Neural cell (in vitro differentiated cells): ENCODE results near the gene PPP1R18. TPM values are rescaled to one million over a fixed set of nuclear protein-coding genes. Genes with fewer than 3 reads are reported as not detected.

Experiments used
- H2AFZ ChIP-seq: fragments of 200-600, 300-800 bp; sonication (generic), shearing (Covaris generic); 2 replicates; pipeline ENCODE4 v1.6.0; 2014; ENCODE audit warnings: low read depth, mild to moderate bottlenecking, antibody characterized with exemption, low read length, moderate library complexity
- H3F3A ChIP-seq: fragments of 200-600 bp; shearing (Covaris generic); 2 replicates; pipeline ENCODE4 v1.6.1; 2016; ENCODE audit warnings: mild to moderate bottlenecking, moderate library complexity, mixed read lengths, antibody characterized with exemption, low read length; ENCODE audit not compliant: insufficient read depth, poor library complexity, severe bottlenecking
- H3K27ac ChIP-seq: fragments of 200-600, 300-800 bp; sonication (generic), shearing (Covaris generic); 2 replicates; pipeline ENCODE4 v1.5.1; 2014; ENCODE audit warnings: mild to moderate bottlenecking, low read length, moderate library complexity
- H3K27me3 ChIP-seq: fragments of 300-800, 200-600 bp; sonication (generic), shearing (Covaris generic); 2 replicates; pipeline ENCODE4 v1.6.0; 2014; ENCODE audit warnings: mild to moderate bottlenecking, low read depth, low read length, moderate library complexity; ENCODE audit not compliant: insufficient read depth
- H3K36me3 ChIP-seq: fragments of 300-800, 200-600 bp; sonication (generic), shearing (Covaris generic); 2 replicates; pipeline ENCODE4 v1.5.1; 2014; ENCODE audit warnings: mild to moderate bottlenecking, antibody characterized with exemption, low read length, moderate library complexity; ENCODE audit not compliant: insufficient read depth
- H3K4me2 ChIP-seq: fragments of 300-800, 200-600 bp; sonication (generic), shearing (Covaris generic); 2 replicates; pipeline ENCODE4 v1.6.0; 2014; ENCODE audit warnings: mild to moderate bottlenecking, low read length
- H3K4me3 ChIP-seq: fragments of 300-800, 200-600 bp; sonication (generic), shearing (Covaris generic); 2 replicates; pipeline ENCODE4 v1.5.1; 2014; ENCODE audit warnings: mild to moderate bottlenecking, low read length, moderate library complexity
- H3K79me2 ChIP-seq: fragments of 200-600 bp; shearing (Covaris generic); replicated peaks from 2 replicates; pipeline ENCODE4 v1.6.0; 2014; ENCODE audit warnings: mild to moderate bottlenecking, low read length, moderate library complexity; ENCODE audit not compliant: insufficient read depth
- H3K9ac ChIP-seq: fragments of 300-800, 200-600 bp; sonication (generic), shearing (Covaris generic); 2 replicates; pipeline ENCODE4 v1.6.1; 2016; ENCODE audit warnings: mild to moderate bottlenecking, low read length, mixed read lengths
- H3K9me2 ChIP-seq: fragments of 200-600 bp; shearing (Covaris generic); 2 replicates; pipeline ENCODE4 v1.6.1; 2016; ENCODE audit warnings: mild to moderate bottlenecking, low read length, mixed read lengths; ENCODE audit not compliant: insufficient read depth
- H3K9me3 ChIP-seq: fragments of 200-600, 300-800 bp; sonication (generic), shearing (Covaris generic); 2 replicates; pipeline ENCODE4 v1.6.1; 2016; ENCODE audit warnings: mild to moderate bottlenecking, mixed run types, low read length, moderate library complexity, mixed read lengths
- H4K20me1 ChIP-seq: fragments of 200-600 bp; shearing (Covaris generic); 2 replicates; pipeline ENCODE4 v1.6.1; 2016; ENCODE audit warnings: mild to moderate bottlenecking, mixed run types; ENCODE audit not compliant: insufficient read depth
- CTCF ChIP-seq: fragments of 450-650 bp; IDR thresholded peaks from 2 replicates; pipeline ENCODE4 v1.5.1; 2014; ENCODE audit warnings: antibody characterized with exemption, mild to moderate bottlenecking, moderate library complexity; ENCODE audit not compliant: poor library complexity, severe bottlenecking
- EP300 ChIP-seq: fragments of 450-650 bp; conservative IDR thresholded peaks from 2 replicates; pipeline ENCODE4 v1.6.1; 2014; ENCODE audit warnings: antibody characterized with exemption, mild to moderate bottlenecking, moderate library complexity; ENCODE audit not compliant: poor library complexity, severe bottlenecking
- EZH2 ChIP-seq: fragments of 200-600, 300-800 bp; shearing (Covaris generic), sonication (generic); IDR thresholded peaks from 2 replicates; pipeline ENCODE4 v1.6.1; 2014; ENCODE audit warnings: antibody characterized with exemption, low read length, borderline replicate concordance, mild to moderate bottlenecking; ENCODE audit not compliant: insufficient read depth, poor library complexity, severe bottlenecking
- MXI1 ChIP-seq: fragments of 450-650 bp; conservative IDR thresholded peaks from 2 replicates; pipeline ENCODE4 v1.6.1; 2014; ENCODE audit warnings: antibody characterized with exemption, mild to moderate bottlenecking; ENCODE audit not compliant: poor library complexity, severe bottlenecking
- POLR2AphosphoS5 ChIP-seq: IDR thresholded peaks from 2 replicates; pipeline ENCODE4 v1.6.1; 2012
- RAD21 ChIP-seq: fragments of 450-650 bp; conservative IDR thresholded peaks from 2 replicates; pipeline ENCODE4 v1.6.1; 2014; ENCODE audit warnings: antibody characterized with exemption, mild to moderate bottlenecking, moderate library complexity
- REST ChIP-seq: IDR thresholded peaks from 2 replicates; pipeline ENCODE4 v1.6.1; 2012; ENCODE audit warnings: borderline replicate concordance
- SMC3 ChIP-seq: fragments of 450-650 bp; conservative IDR thresholded peaks from 2 replicates; pipeline ENCODE4 v1.6.1; 2014; ENCODE audit warnings: antibody characterized with exemption, mild to moderate bottlenecking, moderate library complexity; ENCODE audit not compliant: poor library complexity
- TAF1 ChIP-seq: IDR thresholded peaks from 2 replicates; pipeline ENCODE4 v1.6.1; 2012; ENCODE audit warnings: low read depth
- polyA plus RNA-seq: library from polyadenylated mRNA; depleted of rRNA; stranded (reverse); fragments of >200 nt; gene quantifications from 2 replicates; pipeline ENCODE4 v1.2.3, GENCODE V29; 2014

Gene PPP1R18
- polyA plus RNA-seq, 1 donor from 2014 or later, result 50.6 TPM

DNA sequence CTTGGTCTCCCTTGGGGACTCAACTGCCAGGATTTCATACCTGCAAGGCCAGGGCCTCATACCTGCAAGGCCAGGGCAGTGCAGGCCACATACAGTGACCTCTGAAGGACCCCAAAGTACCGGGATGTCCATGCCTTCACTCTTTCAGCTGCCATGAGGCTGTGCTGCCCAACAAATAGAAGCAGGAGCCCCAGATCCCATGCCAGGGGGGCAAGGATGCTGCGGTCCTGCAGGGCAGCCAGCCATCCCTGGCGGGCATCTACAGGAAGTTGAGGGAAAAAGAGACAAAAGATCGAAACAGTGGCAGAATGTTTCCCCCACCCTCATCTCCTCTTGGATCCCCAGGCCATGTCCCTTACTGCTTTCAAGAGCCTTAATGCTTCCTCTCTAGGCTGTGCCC lies 3.5 kb upstream of the PPP1R18 start:
- Histone ChIP-seq H2AFZ (no peak overlapping the region), H3F3A (no peaks in the 10 kb centered on the region), H3K4me3 (peak overlapping the region; percentile 77), H4K20me1 (peaks cover 4% of the 10 kb centered on the region), H3K9ac (peak overlapping the region; percentile 87), H3K36me3 (no peaks in the 10 kb centered on the region), H3K27me3 (no peaks in the 10 kb centered on the region), H3K9me2 (no peaks in the 10 kb centered on the region), H3K4me2 (peak overlapping the region; percentile 77), H3K9me3 (no peaks in the 10 kb centered on the region), H3K27ac (peak overlapping the region; percentile 92), H3K79me2 (peaks cover 48% of the 10 kb centered on the region)
- TF ChIP-seq CTCF (no peak), REST (no peak), SMC3 (no peak), EZH2 (no peak), MXI1 (no peak), EP300 (no peak), RAD21 (no peak), POLR2AphosphoS5 (no peak), TAF1 (no peak)

- Histone ChIP-seq H3F3A (no peaks in the 10 kb centered on the region), H3K9me2 (no peaks in the 10 kb centered on the region), H3K27me3 (no peaks in the 10 kb centered on the region), H3K4me2 (no peak overlapping the region), H3K79me2 (peaks cover 55% of the 10 kb centered on the region), H2AFZ (no peak overlapping the region), H3K9ac (no peak overlapping the region), H3K27ac (no peak overlapping the region), H3K4me3 (peak overlapping the region; percentile 99), H3K9me3 (no peaks in the 10 kb centered on the region), H4K20me1 (peaks cover 7% of the 10 kb centered on the region), H3K36me3 (no peaks in the 10 kb centered on the region)
- TF ChIP-seq RAD21 (no peak), MXI1 (no peak), POLR2AphosphoS5 (no peak), SMC3 (no peak), EP300 (no peak), TAF1 (no peak), CTCF (no peak), EZH2 (no peak), REST (no peak)
Measured at GRCh38 chr6:30689022-30689865, 2.8 kb upstream of the PPP1R18 start.
